DOHH2 (cell line): ENCODE results near the gene UNC5C.

Experiments used
- H3F3A ChIP-seq: fragments of 200-600 bp; sonication (generic), shearing (Covaris generic); 2 replicates; pipeline ENCODE4 v1.6.0; 2016; ENCODE audit warnings: antibody characterized with exemption, mild to moderate bottlenecking; ENCODE audit not compliant: control insufficient read depth, insufficient read depth
- H3K27ac ChIP-seq: fragments of 200-600 bp; sonication (generic); 2 replicates; pipeline ENCODE4 v1.5.1; 2014; ENCODE audit warnings: low read depth, mild to moderate bottlenecking, low read length, moderate library complexity
- H3K27me3 ChIP-seq: fragments of 200-600 bp; sonication (generic); 2 replicates; pipeline ENCODE4 v1.6.1; 2014; ENCODE audit warnings: mild to moderate bottlenecking, low read length, mixed read lengths; ENCODE audit not compliant: control insufficient read depth
- H3K36me3 ChIP-seq: fragments of 200-600 bp; sonication (generic); 2 replicates; pipeline ENCODE4 v1.6.1; 2014; ENCODE audit warnings: mild to moderate bottlenecking, low read length, moderate library complexity, mixed read lengths; ENCODE audit not compliant: control insufficient read depth
- H3K4me1 ChIP-seq: fragments of 200-600 bp; sonication (generic); 2 replicates; pipeline ENCODE4 v1.6.1; 2014; ENCODE audit warnings: mild to moderate bottlenecking, low read length, mixed read lengths; ENCODE audit not compliant: control insufficient read depth
- H3K4me2 ChIP-seq: fragments of 200-600 bp; sonication (generic); 2 replicates; pipeline ENCODE4 v1.6.0; 2014; ENCODE audit warnings: mild to moderate bottlenecking, low read length, moderate library complexity
- H3K4me3 ChIP-seq: fragments of 200-600 bp; sonication (generic); 2 replicates; pipeline ENCODE4 v1.5.1; 2014; ENCODE audit warnings: mild to moderate bottlenecking, low read length, mixed read lengths
- H3K79me2 ChIP-seq: fragments of 200-600 bp; sonication (generic); 2 replicates; pipeline ENCODE4 v1.6.1; 2014; ENCODE audit warnings: mild to moderate bottlenecking, low read length, mixed read lengths; ENCODE audit not compliant: control insufficient read depth
- H3K9me2 ChIP-seq: fragments of 200-600 bp; sonication (generic); replicated peaks from 2 replicates; pipeline ENCODE4 v1.6.1; 2014; ENCODE audit warnings: mild to moderate bottlenecking, low read length, mixed read lengths; ENCODE audit not compliant: control insufficient read depth
- H3K9me3 ChIP-seq: fragments of 200-600 bp; sonication (generic); 2 replicates; pipeline ENCODE4 v1.6.1; 2014; ENCODE audit warnings: antibody characterized with exemption, low read length, mixed read lengths; ENCODE audit not compliant: control insufficient read depth, insufficient read depth
- H4K20me1 ChIP-seq: fragments of 200-600 bp; sonication (generic); 2 replicates; pipeline ENCODE4 v1.6.0; 2014; ENCODE audit warnings: low read depth, mild to moderate bottlenecking, antibody characterized with exemption, low read length, moderate library complexity; ENCODE audit not compliant: control insufficient read depth, insufficient read depth
- EZH2phosphoT487 ChIP-seq: fragments of 200-600 bp; sonication (generic); IDR thresholded peaks from 2 replicates; pipeline ENCODE4 v1.6.1; 2017; ENCODE audit warnings: borderline replicate concordance, mild to moderate bottlenecking, antibody characterized with exemption, low read length, moderate library complexity, mixed read lengths
- TF ChIP-seq, protein P1 (sequence below): fragments of 200-600 bp; sonication (generic); IDR thresholded peaks from one replicate; pipeline ENCODE4 v1.5.1; 2014; ENCODE audit warnings: antibody characterized with exemption, mild to moderate bottlenecking, low read depth, low read length; ENCODE audit not compliant: poor library complexity, severe bottlenecking

The UNC5C gene

GRCh38 chr4:95421869-95422268 is 126.9 kb downstream of the UNC5C start:
- Histone ChIP-seq H3K9me2 (no peaks in the 10 kb centered on the region; the same call in 1 of the 2 replicates), H3K4me2 (no peak overlapping the region), H3F3A (no peaks in the 10 kb centered on the region), H3K27ac (no peak overlapping the region), H3K9me3 (no peaks in the 10 kb centered on the region), H4K20me1 (no peaks in the 10 kb centered on the region), H3K79me2 (no peaks in the 10 kb centered on the region), H3K4me1 (no peaks in the 10 kb centered on the region), H3K36me3 (no peaks in the 10 kb centered on the region), H3K27me3 (no peaks in the 10 kb centered on the region), H3K4me3 (no peak overlapping the region)
- TF ChIP-seq EZH2phosphoT487 = no peak
- TF ChIP-seq, protein P1, sequence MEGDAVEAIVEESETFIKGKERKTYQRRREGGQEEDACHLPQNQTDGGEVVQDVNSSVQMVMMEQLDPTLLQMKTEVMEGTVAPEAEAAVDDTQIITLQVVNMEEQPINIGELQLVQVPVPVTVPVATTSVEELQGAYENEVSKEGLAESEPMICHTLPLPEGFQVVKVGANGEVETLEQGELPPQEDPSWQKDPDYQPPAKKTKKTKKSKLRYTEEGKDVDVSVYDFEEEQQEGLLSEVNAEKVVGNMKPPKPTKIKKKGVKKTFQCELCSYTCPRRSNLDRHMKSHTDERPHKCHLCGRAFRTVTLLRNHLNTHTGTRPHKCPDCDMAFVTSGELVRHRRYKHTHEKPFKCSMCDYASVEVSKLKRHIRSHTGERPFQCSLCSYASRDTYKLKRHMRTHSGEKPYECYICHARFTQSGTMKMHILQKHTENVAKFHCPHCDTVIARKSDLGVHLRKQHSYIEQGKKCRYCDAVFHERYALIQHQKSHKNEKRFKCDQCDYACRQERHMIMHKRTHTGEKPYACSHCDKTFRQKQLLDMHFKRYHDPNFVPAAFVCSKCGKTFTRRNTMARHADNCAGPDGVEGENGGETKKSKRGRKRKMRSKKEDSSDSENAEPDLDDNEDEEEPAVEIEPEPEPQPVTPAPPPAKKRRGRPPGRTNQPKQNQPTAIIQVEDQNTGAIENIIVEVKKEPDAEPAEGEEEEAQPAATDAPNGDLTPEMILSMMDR = no peak

DNA sequence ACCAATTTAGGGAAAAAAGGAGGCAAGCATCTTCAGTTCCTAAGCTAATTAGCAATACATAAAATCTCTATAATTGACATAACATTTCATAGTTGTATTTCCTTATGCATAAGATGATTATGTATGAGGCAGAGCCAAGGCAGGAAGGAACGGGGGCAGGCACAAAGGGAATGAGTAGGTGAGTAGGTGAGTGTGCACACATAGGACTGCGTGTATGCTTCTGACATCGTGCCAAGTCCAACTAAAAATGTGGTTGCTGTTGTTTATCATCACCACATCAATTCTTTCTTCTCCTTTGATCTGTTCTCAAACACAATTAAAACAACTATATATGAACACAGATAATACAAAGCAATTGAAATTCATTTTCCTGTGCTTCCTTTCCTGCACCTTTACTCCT is 131.2 kb downstream of the UNC5C start:
- H3K9me2 ChIP-seq = no peaks in the 10 kb centered on the region; the same call in 1 of the 2 replicates
- H3K4me3 ChIP-seq = no peak overlapping the region
- no peaks in the 10 kb centered on the region for H4K20me1 ChIP-seq
- H3K27me3 ChIP-seq = no peaks in the 10 kb centered on the region
- H3K9me3 ChIP-seq = no peaks in the 10 kb centered on the region
- H3K4me1 ChIP-seq = no peaks in the 10 kb centered on the region
- no peak overlapping the region for H3K4me2 ChIP-seq
- H3K27ac ChIP-seq = no peak overlapping the region
- H3F3A ChIP-seq = no peaks in the 10 kb centered on the region
- no peaks in the 10 kb centered on the region for H3K36me3 ChIP-seq
- no peaks in the 10 kb centered on the region for H3K79me2 ChIP-seq
- TF ChIP-seq, protein P1 = no peak
- no peak for TF ChIP-seq EZH2phosphoT487

- no peak overlapping the region for H3K4me2 ChIP-seq
- no peaks in the 10 kb centered on the region for H3K27me3 ChIP-seq
- no peak for TF ChIP-seq EZH2phosphoT487
- TF ChIP-seq, protein P1 = no peak
- H3K4me1 ChIP-seq = no peaks in the 10 kb centered on the region
- no peaks in the 10 kb centered on the region for H3F3A ChIP-seq
- H3K79me2 ChIP-seq = no peaks in the 10 kb centered on the region
- H3K9me3 ChIP-seq = no peaks in the 10 kb centered on the region
- no peaks in the 10 kb centered on the region; the same call in 1 of the 2 replicates for H3K9me2 ChIP-seq
- H3K4me3 ChIP-seq = no peak overlapping the region
- no peaks in the 10 kb centered on the region for H4K20me1 ChIP-seq
- no peak overlapping the region for H3K27ac ChIP-seq
- no peaks in the 10 kb centered on the region for H3K36me3 ChIP-seq
Observed at GRCh38 chr4:95415346-95415771, 133.4 kb downstream of the UNC5C start.
